GM20431 (cell line): ENCODE data around the gene ADGRG1.

Experiments
- in situ Hi-C: fragments of 300-500 bp; cut with MseI, MboI; formaldehyde crosslinking; loops from one replicate; pipeline ENCODE4 v1.15.0; 2020; ENCODE audit warnings: low sequenced_read_pairs; ENCODE audit not compliant: unreplicated experiment

Gene ADGRG1

DNA sequence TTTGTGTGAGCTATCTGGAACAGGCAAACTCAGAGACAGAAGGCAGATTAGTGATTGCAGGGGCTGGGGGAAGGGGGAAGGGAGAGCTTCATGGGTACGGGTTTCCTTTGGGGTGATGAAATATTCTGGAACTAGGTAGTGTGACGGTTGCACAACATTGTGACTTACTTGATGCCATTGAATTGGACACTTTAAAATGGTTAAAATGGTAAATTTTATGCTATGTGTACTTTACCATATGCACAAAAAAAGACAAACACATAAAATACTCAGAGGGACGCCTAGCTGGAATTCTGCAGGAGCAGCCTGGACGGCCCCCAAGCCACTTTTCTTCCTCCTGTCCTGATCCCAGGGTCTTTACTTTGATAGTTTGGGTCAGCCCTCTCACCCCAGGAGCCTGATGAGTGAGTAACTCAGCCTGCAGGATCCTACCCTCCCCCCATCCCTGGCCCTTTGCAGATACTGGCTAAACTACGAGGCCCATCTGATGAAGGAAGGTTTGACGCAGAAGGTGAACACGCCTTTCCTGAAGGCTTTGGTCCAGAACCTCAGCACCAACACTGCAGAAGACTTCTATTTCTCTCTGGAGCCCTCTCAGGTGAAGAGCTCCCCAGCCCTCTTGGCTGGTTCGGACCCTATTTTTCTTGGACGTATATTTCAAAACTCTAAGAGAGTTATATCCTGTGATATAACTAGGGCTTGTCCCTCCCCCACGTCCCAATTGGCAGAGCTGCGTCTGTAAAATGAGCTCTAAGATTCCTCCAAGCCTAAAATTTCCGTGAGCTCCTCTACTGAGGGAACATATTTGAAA is 47.5 kb downstream of the ADGRG1 start:
- in situ Hi-C loops, result no loop called here

DNA sequence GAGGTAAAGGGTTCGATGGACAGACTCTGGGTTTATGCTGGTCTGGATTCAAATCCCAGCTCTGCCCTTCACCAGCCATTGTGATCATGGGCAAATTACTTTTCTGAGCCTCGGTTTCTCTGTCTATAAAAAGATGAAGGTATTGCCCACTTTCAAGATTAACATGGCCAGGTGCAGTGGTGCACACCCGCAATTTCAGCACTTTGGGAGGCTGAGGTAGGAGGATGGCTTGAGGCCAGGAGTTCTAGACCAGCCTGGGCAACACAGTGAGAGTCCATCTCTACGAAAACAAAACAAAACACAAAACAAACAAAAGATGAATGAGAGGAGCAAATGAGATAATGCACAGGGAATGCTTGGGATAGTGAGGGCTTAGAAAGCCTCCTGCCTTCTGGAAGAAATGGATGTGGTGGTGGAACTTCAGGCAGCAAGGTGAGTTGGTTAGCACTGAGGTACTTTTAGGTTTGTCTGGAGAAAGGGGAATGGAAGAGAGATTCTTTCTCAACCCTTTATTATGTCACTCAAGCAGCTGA is 48.2 kb downstream of the ADGRG1 start:
- in situ Hi-C loops, result no loop called here

DNA sequence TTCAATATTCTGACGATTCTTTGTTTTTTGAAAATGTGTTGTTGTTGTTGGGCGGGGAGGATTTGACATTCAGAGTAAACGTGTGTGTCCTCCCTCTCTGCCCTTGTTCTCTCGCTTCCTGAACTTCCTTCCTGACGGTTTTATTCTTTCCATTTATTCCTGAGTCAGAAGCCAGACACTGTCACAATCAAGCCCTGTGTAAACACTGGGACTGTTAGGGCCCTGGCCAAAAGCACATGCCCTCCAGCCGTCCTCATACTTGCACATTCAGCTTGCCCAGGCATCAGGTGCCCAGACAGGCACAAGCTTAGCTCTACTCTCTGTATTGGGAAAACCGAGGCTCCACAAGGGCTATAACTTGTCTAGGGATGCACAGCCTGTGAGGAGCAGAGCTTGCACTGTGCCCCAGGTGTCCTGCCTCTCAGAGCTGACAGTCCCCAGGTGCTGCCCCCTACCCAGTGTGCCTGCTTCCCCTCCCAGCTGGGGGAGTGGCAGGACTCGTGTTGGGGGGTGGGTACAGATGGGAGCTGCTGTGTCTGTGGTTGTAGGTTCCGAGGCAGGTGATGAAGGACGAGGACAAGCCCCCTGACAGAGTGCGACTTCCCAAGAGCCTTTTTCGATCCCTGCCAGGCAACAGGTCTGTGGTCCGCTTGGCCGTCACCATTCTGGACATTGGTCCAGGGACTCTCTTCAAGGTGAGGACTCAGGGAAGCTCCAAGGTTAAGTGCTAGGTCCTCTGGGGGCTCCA is 49.4 kb downstream of the ADGRG1 start:
- in situ Hi-C loops, result no loop called here

DNA sequence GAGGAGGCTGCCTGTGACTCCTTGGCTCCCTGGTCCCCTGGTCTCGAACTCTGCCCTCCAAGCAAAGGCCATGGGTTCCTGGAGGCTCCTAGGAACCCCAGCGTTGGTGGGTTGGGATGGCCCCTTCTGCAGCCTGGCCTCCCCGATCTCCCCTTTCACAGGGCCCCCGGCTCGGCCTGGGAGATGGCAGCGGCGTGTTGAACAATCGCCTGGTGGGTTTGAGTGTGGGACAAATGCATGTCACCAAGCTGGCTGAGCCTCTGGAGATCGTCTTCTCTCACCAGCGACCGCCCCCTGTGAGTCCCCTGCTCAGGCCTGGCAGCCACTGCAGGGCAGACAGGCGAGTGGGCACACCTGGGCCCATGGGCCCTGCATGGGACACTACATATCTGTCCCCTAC is 50.6 kb downstream of the ADGRG1 start:
- in situ Hi-C loops, result no loop called here

DNA sequence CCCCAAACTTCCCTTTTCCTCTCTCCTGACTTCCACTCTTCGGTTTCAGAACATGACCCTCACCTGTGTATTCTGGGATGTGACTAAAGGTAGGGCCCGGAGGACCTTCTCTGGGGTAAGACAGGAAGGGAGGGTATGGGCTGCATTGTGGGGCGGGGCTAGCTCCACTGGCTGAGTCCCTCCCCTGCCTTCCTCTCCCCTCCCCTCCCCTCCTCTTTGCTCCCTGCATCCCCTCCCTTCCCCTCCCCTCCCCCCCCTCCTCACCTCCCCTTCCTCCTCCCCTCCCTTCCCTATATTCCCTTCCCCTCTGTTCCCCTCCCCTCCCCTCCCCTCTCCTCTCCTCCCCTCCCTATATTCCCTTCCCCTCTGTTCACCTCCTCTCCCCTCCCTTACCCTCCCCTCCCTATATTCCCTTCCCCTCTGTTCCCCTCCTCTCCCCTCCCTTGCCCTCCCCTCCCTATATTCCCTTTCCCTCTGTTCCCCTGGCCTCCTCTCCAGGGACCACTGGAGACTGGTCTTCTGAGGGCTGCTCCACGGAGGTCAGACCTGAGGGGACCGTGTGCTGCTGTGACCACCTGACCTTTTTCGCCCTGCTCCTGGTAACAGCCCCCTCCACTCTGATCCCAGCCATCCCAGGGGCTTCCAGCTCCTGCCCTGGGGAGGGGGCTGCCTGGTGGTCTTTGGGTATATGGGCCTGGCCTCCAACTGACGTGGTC is 51.5 kb downstream of the ADGRG1 start:
- in situ Hi-C loops, result no loop called here

DNA sequence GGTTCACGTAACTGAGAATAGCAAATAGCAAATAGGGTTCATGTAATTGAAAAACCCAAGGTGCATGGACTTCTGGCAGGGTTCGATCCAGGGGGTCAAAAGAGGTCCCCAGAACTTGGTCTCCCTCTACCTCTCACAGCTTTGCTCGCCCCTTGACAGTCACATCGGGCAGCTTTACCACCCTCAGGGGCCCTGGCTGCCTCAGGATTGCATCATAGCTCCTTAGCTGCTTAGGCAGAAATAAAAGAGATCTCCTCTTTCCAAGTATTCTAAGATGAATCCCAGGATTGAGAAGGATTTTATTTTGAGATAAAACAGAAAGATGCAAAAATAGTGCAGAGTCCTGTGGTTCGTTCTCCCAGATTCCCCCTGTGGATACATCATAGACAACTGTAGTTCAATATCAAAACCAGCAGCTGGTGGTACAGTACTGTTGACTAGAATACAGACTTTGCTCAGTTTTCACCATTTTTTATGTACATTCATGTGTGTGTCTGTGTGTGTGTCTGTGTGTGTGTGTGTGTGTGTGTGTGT is 52.5 kb downstream of the ADGRG1 start:
- in situ Hi-C loops, result no loop called here

DNA sequence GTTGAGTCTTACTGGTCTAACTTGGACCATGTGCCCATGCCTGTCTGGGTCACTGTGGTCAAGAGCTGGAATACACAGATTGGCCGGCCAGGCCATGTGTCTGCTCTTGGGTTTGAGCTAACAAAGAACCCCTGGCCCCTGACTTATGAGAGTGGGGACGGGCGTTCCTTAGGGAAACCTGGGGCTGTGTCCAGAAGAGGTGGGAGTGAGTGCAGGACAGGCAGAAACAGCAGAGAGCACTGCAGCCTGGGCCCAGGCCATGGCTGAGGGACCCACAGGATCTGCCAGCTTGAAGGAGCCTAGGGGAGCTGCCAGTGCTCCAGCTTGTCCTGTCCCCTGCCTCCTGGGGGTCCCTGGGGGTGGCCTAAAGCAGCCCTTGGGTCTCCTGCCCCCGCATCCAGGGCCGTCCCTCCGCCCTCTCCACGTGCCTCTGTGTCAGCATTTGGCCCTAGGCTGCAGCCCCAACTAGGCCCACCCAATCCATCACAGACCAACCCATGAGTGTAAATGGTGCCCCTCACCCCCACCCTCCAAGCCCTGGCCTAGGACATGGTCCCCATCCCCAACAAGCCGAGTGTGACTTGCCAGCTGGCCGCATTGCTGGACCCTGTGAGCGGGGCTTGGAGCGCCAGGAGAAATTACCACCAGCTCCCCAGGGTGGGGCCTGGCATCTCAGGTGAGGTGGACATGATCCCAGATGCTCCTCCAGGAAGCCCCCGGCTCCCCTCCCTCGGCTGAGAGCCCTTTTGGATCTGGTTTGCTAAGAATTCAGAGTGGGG is 53.7 kb downstream of the ADGRG1 start:
- in situ Hi-C loops, result no loop called here

DNA sequence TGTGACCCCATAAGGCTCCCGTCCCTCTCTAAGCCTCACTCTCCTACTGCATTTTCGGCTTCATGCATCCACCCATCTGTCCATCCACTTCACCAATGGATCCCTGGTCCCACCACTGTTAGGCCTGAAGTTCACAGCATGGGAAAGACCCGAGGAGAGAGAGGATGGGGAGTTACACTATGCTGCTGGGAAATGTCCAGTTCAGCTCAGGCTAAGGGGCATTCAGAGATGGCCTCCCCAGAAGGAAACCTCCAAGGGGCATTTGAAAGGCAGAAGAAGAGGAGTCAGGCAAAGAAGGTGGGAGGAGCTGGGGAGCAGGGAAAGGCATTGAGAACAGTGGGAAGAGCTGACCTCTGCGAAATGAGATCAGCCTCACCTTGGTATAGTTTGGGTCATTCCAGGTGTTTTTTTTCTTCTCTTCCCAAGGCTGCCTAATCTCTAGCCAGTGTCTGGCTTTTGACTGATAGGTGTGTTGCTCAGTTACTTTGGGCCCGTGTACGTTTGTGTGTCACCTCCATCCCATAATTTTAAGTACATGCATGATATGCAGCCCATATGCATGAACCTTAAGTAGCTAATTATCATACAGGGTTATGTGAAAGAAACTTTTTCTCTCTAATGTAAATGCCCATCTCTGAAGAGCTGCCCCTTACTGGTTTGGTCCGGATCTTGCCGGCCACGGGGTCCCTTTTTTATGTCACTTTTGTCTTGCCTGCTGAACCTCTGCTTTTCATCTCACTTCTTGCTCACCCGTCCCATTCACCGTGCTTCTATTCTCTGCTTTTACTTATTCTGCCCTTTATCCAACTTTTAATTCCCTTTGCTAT is 54.6 kb downstream of the ADGRG1 start:
- in situ Hi-C loops, result no loop called here

DNA sequence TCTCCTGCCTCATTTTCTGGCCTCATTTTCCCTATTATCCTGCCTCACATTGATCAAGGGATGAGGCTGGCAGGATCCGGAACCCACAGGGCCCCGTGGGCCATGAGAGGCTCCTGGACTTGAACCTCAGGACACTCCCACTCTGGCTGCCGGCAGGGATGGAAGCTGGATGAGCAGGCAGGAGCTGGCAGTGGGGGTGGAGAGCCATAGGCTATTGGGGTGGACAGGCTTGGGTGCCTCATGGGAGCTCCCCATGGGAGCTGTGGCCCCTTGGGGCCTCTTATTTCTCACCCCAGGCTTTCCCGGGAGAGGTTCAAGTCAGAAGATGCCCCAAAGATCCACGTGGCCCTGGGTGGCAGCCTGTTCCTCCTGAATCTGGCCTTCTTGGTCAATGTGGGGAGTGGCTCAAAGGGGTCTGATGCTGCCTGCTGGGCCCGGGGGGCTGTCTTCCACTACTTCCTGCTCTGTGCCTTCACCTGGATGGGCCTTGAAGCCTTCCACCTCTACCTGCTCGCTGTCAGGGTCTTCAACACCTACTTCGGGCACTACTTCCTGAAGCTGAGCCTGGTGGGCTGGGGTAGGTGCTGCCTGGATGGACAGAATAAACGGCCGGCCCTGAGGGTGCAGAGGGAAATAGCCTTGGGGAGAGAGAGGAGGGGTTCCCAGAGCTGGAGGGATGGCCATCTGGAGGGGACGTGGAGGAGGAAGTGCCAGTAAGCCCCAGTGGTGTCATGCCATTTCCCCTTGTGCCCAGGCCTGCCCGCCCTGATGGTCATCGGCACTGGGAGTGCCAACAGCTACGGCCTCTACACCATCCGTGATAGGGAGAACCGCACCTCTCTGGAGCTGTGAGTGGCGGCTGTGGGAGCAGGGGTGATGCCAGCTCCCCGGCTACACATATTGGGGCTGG is 55.5 kb downstream of the ADGRG1 start:
- in situ Hi-C loops, result no loop called here

DNA sequence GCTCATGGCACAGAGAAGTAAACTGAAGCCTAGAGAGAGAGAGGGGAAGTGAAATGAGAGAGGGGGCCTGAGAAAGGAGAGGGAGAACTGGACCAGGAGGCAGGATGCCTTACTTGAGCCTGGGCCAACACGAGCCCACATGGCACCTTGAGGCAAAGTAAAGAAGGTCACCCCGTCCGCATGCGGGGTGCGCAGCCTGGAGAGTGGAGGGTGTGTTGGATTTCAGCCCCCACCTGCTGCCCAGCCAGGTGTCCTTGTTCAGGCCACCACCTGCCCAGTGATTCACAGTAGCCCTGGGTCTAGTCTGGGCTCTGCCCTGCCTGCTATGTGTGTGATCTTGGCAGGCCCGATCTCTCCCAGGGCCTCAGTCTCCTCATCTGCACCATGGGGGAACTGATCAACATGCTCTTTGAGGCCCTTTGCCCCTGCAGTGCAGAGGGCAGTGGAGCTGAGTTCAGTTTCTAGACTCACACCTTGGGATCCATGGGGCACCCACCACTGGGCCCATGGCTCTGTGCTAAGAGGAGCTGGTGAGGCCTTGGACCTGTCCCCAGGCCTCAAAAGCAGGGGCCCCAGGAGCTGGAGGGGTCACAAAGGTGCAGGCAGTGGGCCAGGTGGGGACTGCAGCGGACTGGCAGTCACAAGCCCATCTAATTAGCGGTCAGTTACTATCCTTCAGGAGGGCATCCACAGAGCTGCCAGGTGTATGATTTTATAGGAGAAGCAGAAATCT is 56.4 kb downstream of the ADGRG1 start:
- in situ Hi-C loops, result no loop called here

DNA sequence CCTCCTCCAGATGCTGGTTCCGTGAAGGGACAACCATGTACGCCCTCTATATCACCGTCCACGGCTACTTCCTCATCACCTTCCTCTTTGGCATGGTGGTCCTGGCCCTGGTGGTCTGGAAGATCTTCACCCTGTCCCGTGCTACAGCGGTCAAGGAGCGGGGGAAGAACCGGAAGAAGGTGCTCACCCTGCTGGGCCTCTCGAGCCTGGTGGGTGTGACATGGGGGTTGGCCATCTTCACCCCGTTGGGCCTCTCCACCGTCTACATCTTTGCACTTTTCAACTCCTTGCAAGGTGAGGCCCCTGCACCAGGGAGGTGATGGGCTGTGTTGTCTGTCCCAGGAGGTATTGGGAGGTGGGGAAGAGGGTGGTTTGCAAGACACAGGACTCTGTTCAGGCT is 57.2 kb downstream of the ADGRG1 start:
- in situ Hi-C loops, result no loop called here

DNA sequence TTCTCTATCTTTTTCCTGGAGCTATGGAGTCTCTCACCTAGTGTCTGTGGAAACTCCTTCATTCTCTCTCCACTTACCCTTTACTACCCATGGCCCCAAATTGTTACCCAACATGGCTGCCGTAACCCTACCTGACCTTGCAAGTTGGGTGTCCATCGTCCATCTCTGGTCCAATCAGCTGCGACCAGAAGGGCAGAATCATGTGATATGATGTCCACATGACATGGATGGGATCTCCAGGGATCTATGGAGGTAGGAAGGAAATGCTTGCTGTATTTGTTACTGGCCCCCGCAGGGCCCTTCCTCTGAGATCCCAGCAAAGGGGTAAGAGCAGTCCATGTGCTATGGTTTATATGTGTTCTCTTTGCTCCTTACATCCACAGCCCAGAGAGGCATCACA is 58.1 kb downstream of the ADGRG1 start:
- in situ Hi-C loops, result no loop called here

DNA sequence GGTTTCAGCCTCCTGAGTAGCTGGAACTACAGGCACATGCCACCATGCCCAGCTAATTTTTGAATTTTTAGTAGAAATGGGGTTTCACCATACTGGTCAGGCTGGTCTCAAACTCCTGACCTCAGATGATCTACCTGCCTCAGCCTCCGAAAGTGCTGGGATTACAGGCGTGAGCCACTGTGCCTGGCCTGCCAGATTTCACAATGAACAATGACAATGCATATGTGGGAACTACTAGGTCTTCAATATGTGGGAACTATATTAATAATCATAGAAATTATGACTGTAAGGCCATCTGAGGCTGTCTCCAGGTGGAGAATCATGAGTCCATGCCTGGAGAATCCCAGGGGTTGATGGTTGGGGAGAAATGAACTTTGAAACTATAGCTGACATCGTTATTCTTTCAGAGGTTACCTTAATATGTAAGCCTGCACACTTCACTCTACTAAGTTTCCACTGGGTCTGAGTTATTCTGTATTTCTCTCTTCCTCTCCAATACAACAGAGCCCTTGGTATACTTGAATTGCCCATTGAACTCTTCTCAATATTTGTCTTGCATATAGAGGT is 59.0 kb downstream of the ADGRG1 start:
- in situ Hi-C loops, result no loop called here

DNA sequence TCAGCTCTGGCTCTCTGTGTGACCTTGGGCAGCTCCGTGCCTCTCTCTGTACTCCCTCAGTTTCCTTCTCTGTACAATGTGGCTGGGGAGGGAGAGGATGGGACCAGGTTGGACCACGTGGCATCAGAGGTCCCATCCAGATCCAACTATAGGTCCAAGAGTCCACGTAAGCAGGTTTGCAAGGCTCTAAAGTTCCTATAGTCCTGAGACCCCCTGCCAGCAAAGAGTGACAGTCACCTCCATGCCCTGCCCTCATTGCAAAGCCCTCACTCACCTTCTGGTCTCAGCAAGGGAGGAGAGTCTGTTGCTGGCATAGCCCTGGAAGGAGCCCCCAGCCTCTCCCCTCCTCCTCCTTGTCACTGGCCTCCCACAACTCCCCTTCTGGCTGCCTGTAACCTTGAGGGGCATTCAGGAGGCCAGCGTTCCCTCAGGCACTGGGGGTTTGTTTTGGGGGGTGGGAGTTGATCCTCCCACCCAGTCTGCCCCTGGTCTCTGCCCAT is 60.1 kb downstream of the ADGRG1 start:
- in situ Hi-C loops, result no loop called here

DNA sequence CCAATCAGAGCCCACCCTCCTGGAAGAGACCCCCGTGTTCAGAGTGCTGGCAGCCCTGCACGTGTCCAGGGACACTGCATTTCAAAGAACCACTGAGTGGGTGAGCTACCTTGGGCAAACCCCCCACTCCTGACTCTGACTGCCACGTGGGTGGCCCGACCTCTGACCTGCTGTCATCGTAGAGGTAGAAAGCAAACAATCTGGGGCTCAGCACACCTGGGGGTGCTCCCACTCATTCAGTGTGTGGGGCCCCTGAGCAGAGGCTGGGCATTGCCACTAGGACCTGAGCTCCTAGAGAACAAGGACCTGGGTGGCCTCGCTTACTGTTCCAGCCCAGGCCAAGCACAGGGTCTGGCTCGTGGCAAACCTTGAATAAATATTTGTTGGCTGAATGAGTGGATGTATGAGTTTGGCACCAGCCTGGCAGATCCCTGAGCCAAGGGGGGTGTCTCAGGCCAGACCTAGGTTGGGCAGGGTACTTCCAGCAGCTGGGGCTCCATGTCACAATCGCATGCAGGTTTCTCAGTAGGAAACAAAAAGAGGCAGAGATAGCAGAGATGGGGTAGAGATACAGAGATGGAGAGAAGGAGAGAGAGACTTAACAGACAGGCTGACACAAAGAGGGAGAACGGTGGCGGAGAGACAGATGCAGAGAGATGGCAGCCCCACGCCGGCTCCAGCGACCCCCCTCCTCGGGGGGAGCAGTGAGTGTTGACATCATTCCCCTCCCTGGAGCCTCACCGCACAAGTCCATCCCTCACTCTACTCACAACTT is 60.7 kb downstream of the ADGRG1 start:
- in situ Hi-C loops, result no loop called here
